Kidney tubule cell (primary cell): ENCODE results near the gene WDR83.
"Not testable (repeated sequence)": the region's sequence is repeated elsewhere in the genome, so short reads cannot be mapped to it uniquely, and the experiment has no call there.

ENCODE experiments used
- DNase-seq: peaks from one replicate; pipeline ENCODE4 v3.0.0-alpha.2; 2018; ENCODE audit warnings: low spot score

Gene WDR83

GRCh38 chr19:12656899-12657571 lies 9.6 kb upstream of the WDR83 start:
- DNase-seq, result no peak

- DNase-seq, result no peak
These were observed 8.6 kb upstream of the WDR83 start for GRCh38 chr19:12657966-12658365.

- DNase-seq, result no peak
These were observed 5.6 kb upstream of the WDR83 start for GRCh38 chr19:12660980-12661379.

DNA sequence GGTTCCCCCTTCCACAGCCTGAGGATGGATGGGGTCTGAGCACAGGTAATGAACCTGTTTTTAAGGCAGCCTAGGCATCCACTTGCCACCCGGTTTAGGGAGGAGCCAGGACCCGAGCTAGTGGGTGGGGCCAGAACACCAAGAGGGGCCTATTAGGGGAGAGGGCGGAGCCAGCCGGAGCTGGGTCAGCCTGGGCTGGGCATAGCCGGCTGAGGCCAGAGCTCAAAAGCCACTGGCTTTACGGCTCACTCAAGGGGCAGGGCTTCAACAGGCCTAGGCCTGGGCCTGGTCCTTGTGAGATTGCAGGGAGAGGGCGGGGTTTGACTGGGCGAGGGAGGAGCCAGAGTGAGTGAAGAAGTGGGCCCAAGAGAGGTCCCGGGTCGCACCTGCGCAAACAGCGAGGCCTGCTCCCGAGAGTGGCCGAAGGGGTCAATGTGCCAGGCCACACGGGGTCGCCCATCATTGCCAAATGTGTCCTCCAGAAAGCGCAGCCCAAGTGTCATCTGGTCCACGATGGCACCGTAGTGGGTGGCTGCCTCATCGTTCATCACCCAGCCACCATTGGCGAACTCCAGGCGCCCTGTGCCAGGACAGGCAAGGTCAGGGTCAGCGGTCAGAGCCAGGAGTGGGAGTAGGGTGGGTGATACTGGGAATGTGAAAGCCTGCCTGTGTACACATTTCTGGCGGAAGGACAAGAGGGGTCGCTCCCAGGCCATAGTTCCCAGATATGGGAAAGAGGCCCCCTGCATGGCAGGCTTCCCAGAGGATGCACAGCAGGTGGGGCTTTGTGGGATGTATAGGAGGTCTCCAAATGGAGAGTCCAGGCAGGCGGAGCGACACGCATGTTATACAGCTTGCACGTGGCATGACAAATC lies 2.0 kb upstream of the WDR83 start:
- no peak for DNase-seq

- DNase-seq, result no peak
These were observed 1.4 kb upstream of the WDR83 start for GRCh38 chr19:12665281-12665573.

DNA sequence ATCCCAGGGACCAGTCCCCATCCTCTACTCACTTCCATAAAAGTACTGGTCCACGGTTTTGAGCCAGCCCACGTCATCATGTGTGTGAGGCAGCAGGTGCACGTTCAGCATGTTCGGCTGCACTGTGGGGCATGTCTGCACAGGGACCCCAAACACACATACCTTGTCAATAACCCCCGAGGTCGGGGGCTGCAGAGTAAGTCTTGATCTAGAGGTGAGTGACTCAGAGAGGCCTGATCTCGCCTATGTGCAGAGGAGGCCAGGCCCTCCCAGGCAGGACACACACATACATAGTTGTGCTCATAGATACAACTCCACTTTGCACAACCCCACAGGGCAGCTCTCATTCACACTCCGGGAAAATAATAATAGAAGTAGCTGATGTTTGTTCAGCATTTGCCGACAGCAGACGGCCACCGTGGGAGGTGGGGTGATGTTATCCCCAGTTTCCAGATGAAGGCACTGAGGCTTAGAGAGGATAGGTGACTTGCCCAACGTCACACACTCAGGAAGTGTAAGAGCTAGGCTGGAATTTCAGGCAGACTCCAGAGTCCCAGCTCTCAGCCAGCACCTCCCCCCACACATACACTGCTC lies 839 bp upstream of the WDR83 start:
- peak; percentile 52 for DNase-seq

GRCh38 chr19:12667731-12668302 lies 1.2 kb downstream of the WDR83 start:
- DNase-seq, result no peak

DNA sequence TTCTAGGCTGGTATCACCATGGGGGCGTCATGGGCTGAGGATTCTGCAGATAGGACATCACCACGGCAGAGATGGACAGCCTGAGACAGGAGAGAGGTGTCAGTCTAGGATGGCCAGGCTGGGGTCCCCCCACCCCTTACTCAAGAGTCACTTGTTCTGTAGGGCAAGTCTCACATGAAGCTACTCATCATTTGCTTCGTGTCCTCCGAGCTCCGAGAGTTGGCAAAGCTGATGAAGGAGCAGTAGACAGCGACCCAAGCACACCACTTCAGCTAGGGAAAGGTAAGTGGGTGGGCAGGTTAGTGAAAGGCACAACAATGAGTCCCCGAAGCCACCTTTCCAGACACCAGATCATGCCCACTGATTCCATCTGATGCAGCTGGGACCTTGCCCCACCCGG lies 1.7 kb downstream of the WDR83 start:
- no peak for DNase-seq

GRCh38 chr19:12668932-12669269 lies 2.3 kb downstream of the WDR83 start:
- peak; percentile 57 for DNase-seq

GRCh38 chr19:12669270-12670158 lies 2.9 kb downstream of the WDR83 start:
- DNase-seq, result peak; percentile 87

GRCh38 chr19:12670159-12670928 lies 3.7 kb downstream of the WDR83 start:
- DNase-seq, result no peak

- no peak for DNase-seq
These were observed 6.1 kb downstream of the WDR83 start for GRCh38 chr19:12672744-12673143.

DNA sequence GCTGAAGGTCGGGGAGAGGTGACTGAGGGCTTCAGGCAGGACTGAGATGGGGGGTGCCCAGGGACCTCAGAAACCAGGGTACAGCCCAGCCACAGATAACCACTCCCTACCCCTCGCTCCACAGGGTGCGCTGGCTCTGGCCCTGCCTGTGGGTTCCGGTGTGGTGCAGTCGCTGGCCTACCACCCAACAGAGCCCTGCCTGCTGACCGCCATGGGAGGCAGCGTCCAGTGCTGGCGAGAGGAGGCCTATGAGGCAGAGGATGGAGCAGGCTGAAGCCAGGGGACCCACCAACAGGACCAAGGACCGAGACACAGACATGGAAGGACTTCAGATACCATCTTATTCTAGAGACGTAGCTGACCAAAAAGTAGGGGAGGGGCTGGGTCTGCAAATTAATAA lies 8.8 kb downstream of the WDR83 start:
- DNase-seq, result no peak

- no peak for DNase-seq
These were observed 9.3 kb downstream of the WDR83 start for GRCh38 chr19:12675940-12676339.

DNA sequence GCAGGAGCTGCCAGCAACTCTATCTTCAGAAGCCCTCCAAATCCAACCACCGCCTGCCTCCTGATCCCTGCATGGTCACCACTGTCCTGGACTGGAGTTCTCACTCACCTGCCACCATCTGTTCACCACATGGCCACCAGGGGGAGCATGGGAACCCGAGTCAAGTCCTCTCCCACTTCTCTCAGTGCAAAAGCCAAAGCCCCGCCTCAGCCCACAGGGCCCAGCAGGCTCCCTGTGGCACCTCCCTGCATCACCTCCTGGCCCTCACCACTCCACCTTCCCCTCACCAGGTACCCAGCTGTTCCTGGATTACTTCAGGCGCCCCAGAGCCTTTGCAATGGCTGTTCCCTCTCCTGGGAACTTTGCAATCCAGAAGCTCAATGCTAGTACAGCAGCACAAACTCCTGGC lies 9.8 kb downstream of the WDR83 start:
- peak; percentile 84 for DNase-seq

DNA sequence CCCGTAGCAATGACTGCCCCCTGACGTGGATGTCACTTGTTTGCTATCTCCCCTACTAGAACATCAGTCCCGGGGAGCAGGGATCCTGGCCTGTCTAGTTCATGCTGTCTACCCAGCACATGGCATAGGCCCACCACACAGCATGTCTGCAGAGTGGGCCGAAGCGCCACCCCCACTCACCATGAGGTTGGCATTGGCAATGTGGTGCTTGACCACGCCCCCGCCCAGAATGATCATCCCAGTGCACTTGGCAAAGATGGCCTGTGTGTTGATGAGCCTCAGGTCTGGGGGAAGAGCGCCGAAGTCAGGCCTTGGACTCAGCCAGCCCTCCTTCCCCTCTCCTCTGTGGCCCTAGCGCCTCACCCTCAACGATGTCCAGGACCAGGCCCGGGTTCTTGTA lies 10.3 kb downstream of the WDR83 start:
- DNase-seq, result no peak

DNA sequence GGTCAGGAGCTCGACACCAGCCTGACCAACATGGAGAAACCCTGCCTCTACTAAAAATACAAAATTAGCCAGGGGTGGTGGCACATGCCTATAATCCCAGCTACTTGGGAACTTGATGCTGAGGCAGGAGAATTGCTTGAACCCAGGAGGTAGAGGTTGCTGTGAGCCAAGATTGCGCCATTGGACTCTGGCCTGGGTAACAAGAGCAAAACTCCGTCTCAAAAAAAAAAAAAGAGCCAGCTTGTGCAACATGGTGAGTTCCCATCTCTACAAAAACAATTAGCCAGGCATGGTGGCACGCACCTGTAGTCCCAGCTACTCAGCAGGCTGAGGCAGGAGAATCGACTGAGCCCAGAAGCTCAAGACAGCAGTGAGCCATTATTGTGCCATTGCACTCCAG lies 11.4 kb downstream of the WDR83 start:
- not testable (repeated sequence) for DNase-seq

GRCh38 chr19:12680034-12680433 lies 13.4 kb downstream of the WDR83 start:
- DNase-seq, result no peak

GRCh38 chr19:12681074-12681987 lies 14.7 kb downstream of the WDR83 start, which contains the start of gene DHPS:
TSS of gene DHPS (minus strand) at chr19:12681880. CDS start at chr19:12681766, 114 bp downstream.
- DNase-seq, result peak; percentile 97

- no peak for DNase-seq
These were observed 19.2 kb downstream of the WDR83 start for GRCh38 chr19:12685831-12686230.
